ENCODE data around the gene TREM2. TPM values are rescaled to one million over a fixed set of nuclear protein-coding genes. Genes with fewer than 3 reads are reported as not detected.
A peak's percentile ranks its signal among the peaks of the same experiment; 100 is the strongest.

TREM2 gene
- total and polyA plus RNA-seq, 2 of the 8 experiments (the other 6 are each of a cell fraction or from before 2014, with no cell fraction given): 0.20 TPM; not detected in 1

- Histone ChIP-seq H2AK5ac (ENCODE audit: low read depth, low read length) (no peak overlapping the region), H2BK12ac (ENCODE audit: low read depth, low read length) (no peak overlapping the region), H4K5ac (ENCODE audit: insufficient read length, low read depth, low read length) (no peak overlapping the region), H4K91ac (replicated peaks; ENCODE audit: insufficient read length, low read length) (no peak overlapping the region), H2BK120ac (replicated peaks; ENCODE audit: low read depth, low read length) (no peak overlapping the region), H3K27me3 (replicated peaks in 1 of 4; ENCODE audit: control insufficient read depth in 3 of 4, extremely low read depth in 1 of 4, insufficient read depth in 3 of 4, low read length in 3 of 4) (no peaks in the 10 kb centered on the region), H3K79me2 (ENCODE audit: control insufficient read depth in 1 of 2, insufficient read depth in 2 of 2, low read length in 2 of 2) (no peaks in the 10 kb centered on the region), H3K14ac (ENCODE audit: insufficient read length) (no peak overlapping the region), H3K4ac (replicated peaks; ENCODE audit: insufficient read length, low read depth, low read length) (no peak overlapping the region), H3K23me2 (ENCODE audit: low read depth, low read length) (0 out of 2 replicates have a peak, but pooled peaks cover 3% of the 10 kb centered on the region), H3K23ac (ENCODE audit: insufficient read length) (no peak overlapping the region), H3K4me2 (ENCODE audit: insufficient read depth in 1 of 2, low read depth in 2 of 2, low read length in 2 of 2) (no peak overlapping the region), H3K79me1 (ENCODE audit: low read depth, low read length) (no peaks in the 10 kb centered on the region), H3K56ac (replicated peaks; ENCODE audit: insufficient read length, low read depth, low read length) (no peak overlapping the region), H4K20me1 (replicated peaks in 1 of 2; ENCODE audit: control insufficient read depth in 1 of 2, insufficient read depth in 2 of 2, low read length in 2 of 2) (no peaks in the 10 kb centered on the region), H3K4me3 (ENCODE audit: extremely low read depth in 1 of 4, insufficient read depth in 2 of 4, low read depth in 3 of 4, low read length in 4 of 4) (no peak overlapping the region), H2BK15ac (ENCODE audit: low read length) (no peak overlapping the region), H3K9ac (replicated peaks in 1 of 4; ENCODE audit: extremely low read depth in 1 of 4, low read depth in 3 of 4, low read length in 3 of 4) (no peak overlapping the region), H3K36me3 (ENCODE audit: control insufficient read depth in 2 of 4, insufficient read depth in 4 of 4, low read length in 3 of 4) (no peaks in the 10 kb centered on the region), H3K27ac (ENCODE audit: low read depth, low read length) (no peak overlapping the region), H2BK5ac (ENCODE audit: low read depth, low read length) (no peak overlapping the region), H3K18ac (ENCODE audit: extremely low read depth, low read length) (no peak overlapping the region), H2BK20ac (ENCODE audit: low read length) (no peak overlapping the region), H3K9me3 (ENCODE audit: insufficient read depth in 2 of 2, low read depth in 1 of 2, low read length in 1 of 2) (no peaks in the 10 kb centered on the region), H2AFZ (ENCODE audit: low read length) (no peak overlapping the region), H3K4me1 (replicated peaks in 1 of 4; ENCODE audit: control insufficient read depth in 3 of 4, insufficient read depth in 4 of 4, low read length in 3 of 4) (peaks cover 0 to 6% (median 0%) of the 10 kb centered on the region in 4 experiments; a peak in 1 of 7 replicates), H4K8ac (ENCODE audit: extremely low read depth, insufficient read depth, low read length) (no peak overlapping the region)
- DNase-seq (ENCODE audit: low read depth in 1 of 2, low spot score in 2 of 2) (no peak), FAIRE-seq (no peak)
- CTCF ChIA-PET (ENCODE audit: partially characterized antibody): interaction anchor here (1.3 to 1.9 kb wide), 4 partner anchors 9 to 59 kb away, joined by 4 to 11 read pairs (median 6); no protein-coding TSS in a partner anchor
- POLR2A ChIA-PET (ENCODE audit: partially characterized antibody): no interaction called here
- WGBS, 2 experiments (ENCODE audit: extremely low coverage in 1 of 2, insufficient coverage in 1 of 2, insufficient read length in 1 of 2, insufficient replicate concordance in 2 of 2, low coverage in 1 of 2, low lambda C conversion rate in 2 of 2, missing lambda C conversion rate in 1 of 2): 93% methylated on average over 1 of the region's 1 CpG; no CpG with 5 or more reads in 1 of the 2 experiments
- peak in 2 of 3 experiments; percentile 28 to 44; a peak in 2 of 4 replicates for TF ChIP-seq CTCF (IDR thresholded peaks at IDR 0.05; ENCODE audit: control extremely low read depth in 1 of 3, insufficient read depth in 1 of 3, low read depth in 1 of 3, low read length in 3 of 3)
- TF ChIP-seq BCL11A (IDR thresholded peaks at IDR 0.05; ENCODE audit: low read depth in 2 of 2, low read length in 2 of 2): no peak
- TF ChIP-seq RAD21 (IDR thresholded peaks at IDR 0.05 in 1 of 2, conservative IDR thresholded peaks at IDR 0.05 in 1 of 2; ENCODE audit: low read depth in 2 of 2, low read length in 2 of 2): peak in 1 of 2 experiments; percentile 41; a peak in 2 of 4 replicates
These were observed 12.2 kb downstream of the TREM2 start for GRCh38 chr6:41150671-41151070.
